HG02852 (cell line): Measurements from ENCODE around the gene GCNA.
A peak's percentile ranks its signal among the peaks of the same experiment; 100 is the strongest.
"Not testable (repeated sequence)": the region's sequence is repeated elsewhere in the genome, so short reads cannot be mapped to it uniquely, and the experiment has no call there.

ENCODE experiments used
- ATAC-seq: cut with Tn5 transposase; IDR thresholded peaks from one replicate; pipeline ENCODE4 v1.9.1; 2021; ENCODE audit warnings: mild to moderate bottlenecking, moderate library complexity; ENCODE audit not compliant: unreplicated experiment

The GCNA gene

DNA sequence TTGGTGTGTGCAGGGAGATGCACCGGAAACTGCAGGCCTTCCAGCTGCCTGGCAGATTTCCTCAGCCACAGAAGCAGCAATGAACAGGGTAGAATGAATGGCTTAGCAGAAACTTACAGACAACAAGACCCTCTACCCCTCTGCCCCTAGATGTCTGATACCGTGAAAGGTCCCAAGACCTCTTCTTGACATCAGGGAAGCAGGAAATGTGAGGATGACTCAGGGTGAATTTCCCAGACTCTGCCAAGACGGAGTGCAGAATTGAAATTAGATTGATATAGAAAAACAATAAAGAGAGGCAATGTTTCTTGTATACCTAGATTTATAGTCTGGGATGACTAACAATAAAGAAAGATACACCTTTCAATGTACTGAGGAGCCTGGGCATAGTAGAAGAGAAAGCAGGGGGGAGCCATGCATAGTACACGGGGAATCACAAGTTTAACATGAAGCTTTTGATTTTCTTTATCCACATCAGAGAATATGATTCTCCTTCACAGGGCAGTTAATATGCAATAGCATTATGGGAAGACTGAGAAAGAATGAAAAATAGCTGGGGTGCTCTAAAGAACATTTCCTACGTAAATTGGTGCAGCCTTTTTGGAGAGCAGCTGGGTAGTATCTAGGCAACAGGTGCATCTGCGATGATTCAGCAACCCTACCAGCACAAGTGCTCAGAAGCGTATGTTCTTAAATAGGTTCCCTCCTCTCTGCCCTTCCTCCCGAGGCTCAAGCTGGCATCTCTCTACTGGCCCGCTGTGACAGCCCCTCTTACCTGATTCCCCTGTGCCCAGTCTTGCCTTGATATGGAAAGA is 58.4 kb downstream of the GCNA start:
- ATAC-seq, result no peak

DNA sequence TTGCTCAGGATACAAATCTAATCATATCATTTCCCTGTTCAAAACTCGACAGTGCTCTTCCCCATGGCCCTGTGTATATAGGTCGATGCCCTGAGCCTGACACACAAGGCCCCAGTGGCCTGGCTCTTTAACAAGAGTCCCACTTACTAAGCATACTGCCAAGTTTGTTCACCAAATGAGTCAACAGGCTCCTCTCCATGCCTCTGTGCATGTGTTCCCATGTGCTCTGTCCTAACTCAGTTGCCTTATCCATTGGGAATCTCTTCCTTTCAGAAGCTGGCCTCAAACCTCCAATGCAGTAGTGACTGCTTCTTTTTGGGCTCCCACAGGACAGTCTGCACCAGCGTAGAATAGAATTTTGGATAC is 59.0 kb downstream of the GCNA start:
- no peak for ATAC-seq

GRCh38 chrX:71637848-71638247 is 59.6 kb downstream of the GCNA start:
- ATAC-seq, result peak; percentile 51

- no peak for ATAC-seq
These were observed 60.2 kb downstream of the GCNA start for GRCh38 chrX:71638409-71638808.

GRCh38 chrX:71640002-71640401 is 61.8 kb downstream of the GCNA start:
- ATAC-seq, result no peak

DNA sequence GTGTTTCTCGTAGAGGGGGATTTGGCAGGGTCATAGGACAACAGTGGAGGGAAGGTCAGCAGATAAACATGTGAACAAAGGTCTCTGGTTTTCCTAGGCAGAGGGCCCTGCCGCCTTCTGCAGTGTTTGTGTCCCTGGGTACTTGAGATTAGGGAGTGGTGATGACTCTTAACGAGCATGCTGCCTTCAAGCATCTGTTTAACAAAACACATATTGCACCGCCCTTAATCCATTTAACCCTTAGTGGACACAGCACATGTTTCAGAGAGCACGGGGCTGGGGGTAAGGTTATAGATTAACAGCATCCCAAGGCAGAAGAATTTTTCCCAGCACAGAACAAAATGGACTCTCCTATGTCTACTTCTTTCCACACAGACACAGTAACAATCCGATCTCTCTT is 66.2 kb downstream of the GCNA start:
- ATAC-seq, result not testable (repeated sequence)

GRCh38 chrX:71650333-71650969 is 72.2 kb downstream of the GCNA start:
- ATAC-seq, result peak; percentile 78

- no peak for ATAC-seq
These were observed 74.2 kb downstream of the GCNA start for GRCh38 chrX:71652405-71652804.

GRCh38 chrX:71653344-71653743 is 75.1 kb downstream of the GCNA start:
- ATAC-seq, result no peak

GRCh38 chrX:71657267-71657666 is 79.0 kb downstream of the GCNA start:
- no peak for ATAC-seq

GRCh38 chrX:71659342-71659741 is 81.1 kb downstream of the GCNA start:
- no peak for ATAC-seq

- ATAC-seq, result no peak
These were observed 81.7 kb downstream of the GCNA start for GRCh38 chrX:71659959-71660358.

- ATAC-seq, result no peak
These were observed 82.6 kb downstream of the GCNA start for GRCh38 chrX:71660562-71661416.

- no peak for ATAC-seq
These were observed 83.7 kb downstream of the GCNA start for GRCh38 chrX:71661919-71662318.

GRCh38 chrX:71662654-71663053 is 84.4 kb downstream of the GCNA start:
- ATAC-seq, result not testable (repeated sequence)
